Measurements from ENCODE around the gene DNMBP. TPM values are rescaled to one million over a fixed set of nuclear protein-coding genes. Genes with fewer than 3 reads are reported as not detected.

Gene DNMBP
- total and polyA plus RNA-seq, 2 of the 8 experiments (the other 6 are each of a cell fraction or from before 2014, with no cell fraction given): 19.1 to 26.4 TPM

DNA sequence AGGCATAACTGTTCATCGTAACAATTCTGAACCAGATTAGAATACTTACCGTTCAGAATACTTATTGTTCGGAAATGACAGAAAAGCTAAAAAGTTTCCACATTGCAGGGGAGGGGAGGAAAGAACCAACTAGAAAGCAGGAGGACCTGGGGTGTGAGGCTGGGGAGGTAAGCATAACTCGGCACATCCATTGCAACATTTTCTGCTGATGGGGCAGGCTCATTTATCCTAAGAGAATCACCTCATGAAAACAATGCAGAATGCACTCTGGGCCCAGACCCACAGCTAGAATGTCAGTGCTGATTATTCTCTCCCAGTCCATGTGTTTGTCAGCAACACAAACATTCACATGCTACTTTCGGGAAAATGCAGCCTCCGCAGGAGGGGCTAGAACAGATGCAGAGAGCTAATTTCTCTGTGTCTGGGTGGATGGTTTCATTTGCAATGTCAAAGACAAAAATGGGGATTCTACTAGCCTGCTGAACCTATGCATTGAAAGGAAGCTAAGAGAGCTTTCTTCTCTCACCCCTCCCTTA lies 9.6 kb downstream of the DNMBP start (continued):
- TF ChIP-seq, protein P1, sequence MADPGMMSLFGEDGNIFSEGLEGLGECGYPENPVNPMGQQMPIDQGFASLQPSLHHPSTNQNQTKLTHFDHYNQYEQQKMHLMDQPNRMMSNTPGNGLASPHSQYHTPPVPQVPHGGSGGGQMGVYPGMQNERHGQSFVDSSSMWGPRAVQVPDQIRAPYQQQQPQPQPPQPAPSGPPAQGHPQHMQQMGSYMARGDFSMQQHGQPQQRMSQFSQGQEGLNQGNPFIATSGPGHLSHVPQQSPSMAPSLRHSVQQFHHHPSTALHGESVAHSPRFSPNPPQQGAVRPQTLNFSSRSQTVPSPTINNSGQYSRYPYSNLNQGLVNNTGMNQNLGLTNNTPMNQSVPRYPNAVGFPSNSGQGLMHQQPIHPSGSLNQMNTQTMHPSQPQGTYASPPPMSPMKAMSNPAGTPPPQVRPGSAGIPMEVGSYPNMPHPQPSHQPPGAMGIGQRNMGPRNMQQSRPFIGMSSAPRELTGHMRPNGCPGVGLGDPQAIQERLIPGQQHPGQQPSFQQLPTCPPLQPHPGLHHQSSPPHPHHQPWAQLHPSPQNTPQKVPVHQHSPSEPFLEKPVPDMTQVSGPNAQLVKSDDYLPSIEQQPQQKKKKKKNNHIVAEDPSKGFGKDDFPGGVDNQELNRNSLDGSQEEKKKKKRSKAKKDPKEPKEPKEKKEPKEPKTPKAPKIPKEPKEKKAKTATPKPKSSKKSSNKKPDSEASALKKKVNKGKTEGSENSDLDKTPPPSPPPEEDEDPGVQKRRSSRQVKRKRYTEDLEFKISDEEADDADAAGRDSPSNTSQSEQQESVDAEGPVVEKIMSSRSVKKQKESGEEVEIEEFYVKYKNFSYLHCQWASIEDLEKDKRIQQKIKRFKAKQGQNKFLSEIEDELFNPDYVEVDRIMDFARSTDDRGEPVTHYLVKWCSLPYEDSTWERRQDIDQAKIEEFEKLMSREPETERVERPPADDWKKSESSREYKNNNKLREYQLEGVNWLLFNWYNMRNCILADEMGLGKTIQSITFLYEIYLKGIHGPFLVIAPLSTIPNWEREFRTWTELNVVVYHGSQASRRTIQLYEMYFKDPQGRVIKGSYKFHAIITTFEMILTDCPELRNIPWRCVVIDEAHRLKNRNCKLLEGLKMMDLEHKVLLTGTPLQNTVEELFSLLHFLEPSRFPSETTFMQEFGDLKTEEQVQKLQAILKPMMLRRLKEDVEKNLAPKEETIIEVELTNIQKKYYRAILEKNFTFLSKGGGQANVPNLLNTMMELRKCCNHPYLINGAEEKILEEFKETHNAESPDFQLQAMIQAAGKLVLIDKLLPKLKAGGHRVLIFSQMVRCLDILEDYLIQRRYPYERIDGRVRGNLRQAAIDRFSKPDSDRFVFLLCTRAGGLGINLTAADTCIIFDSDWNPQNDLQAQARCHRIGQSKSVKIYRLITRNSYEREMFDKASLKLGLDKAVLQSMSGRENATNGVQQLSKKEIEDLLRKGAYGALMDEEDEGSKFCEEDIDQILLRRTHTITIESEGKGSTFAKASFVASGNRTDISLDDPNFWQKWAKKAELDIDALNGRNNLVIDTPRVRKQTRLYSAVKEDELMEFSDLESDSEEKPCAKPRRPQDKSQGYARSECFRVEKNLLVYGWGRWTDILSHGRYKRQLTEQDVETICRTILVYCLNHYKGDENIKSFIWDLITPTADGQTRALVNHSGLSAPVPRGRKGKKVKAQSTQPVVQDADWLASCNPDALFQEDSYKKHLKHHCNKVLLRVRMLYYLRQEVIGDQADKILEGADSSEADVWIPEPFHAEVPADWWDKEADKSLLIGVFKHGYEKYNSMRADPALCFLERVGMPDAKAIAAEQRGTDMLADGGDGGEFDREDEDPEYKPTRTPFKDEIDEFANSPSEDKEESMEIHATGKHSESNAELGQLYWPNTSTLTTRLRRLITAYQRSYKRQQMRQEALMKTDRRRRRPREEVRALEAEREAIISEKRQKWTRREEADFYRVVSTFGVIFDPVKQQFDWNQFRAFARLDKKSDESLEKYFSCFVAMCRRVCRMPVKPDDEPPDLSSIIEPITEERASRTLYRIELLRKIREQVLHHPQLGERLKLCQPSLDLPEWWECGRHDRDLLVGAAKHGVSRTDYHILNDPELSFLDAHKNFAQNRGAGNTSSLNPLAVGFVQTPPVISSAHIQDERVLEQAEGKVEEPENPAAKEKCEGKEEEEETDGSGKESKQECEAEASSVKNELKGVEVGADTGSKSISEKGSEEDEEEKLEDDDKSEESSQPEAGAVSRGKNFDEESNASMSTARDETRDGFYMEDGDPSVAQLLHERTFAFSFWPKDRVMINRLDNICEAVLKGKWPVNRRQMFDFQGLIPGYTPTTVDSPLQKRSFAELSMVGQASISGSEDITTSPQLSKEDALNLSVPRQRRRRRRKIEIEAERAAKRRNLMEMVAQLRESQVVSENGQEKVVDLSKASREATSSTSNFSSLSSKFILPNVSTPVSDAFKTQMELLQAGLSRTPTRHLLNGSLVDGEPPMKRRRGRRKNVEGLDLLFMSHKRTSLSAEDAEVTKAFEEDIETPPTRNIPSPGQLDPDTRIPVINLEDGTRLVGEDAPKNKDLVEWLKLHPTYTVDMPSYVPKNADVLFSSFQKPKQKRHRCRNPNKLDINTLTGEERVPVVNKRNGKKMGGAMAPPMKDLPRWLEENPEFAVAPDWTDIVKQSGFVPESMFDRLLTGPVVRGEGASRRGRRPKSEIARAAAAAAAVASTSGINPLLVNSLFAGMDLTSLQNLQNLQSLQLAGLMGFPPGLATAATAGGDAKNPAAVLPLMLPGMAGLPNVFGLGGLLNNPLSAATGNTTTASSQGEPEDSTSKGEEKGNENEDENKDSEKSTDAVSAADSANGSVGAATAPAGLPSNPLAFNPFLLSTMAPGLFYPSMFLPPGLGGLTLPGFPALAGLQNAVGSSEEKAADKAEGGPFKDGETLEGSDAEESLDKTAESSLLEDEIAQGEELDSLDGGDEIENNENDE (IDR thresholded peaks at IDR 0.05; ENCODE audit: insufficient replicate concordance, low read length): no peak
- TF ChIP-seq GTF2F1 (IDR thresholded peaks at IDR 0.05; ENCODE audit: borderline replicate concordance, low read depth, low read length) (no peak), TBP (IDR thresholded peaks at IDR 0.05; ENCODE audit: low read depth, low read length) (no peak), EP300 (IDR thresholded peaks at IDR 0.05; ENCODE audit: borderline replicate concordance in 1 of 2, low read depth in 2 of 2, low read length in 2 of 2) (no peak), BRCA1 (IDR thresholded peaks at IDR 0.05; ENCODE audit: low read depth, low read length) (no peak), KDM4A (IDR thresholded peaks at IDR 0.05; ENCODE audit: low read depth, low read length, severe bottlenecking) (no peak), NANOG (IDR thresholded peaks at IDR 0.05; ENCODE audit: insufficient read depth, low read depth, low read length, poor library complexity, severe bottlenecking) (no peak), KDM5A (IDR thresholded peaks at IDR 0.05; ENCODE audit: low read length) (no peak), CHD1 (IDR thresholded peaks at IDR 0.05; ENCODE audit: low read depth, low read length) (no peak), POU5F1 (IDR thresholded peaks at IDR 0.05; ENCODE audit: low read depth, low read length) (no peak)

Data from H1 (cell line).